WERI-Rb-1 (cell line): Measurements from ENCODE around the gene NHSL1.

ENCODE experiments used
- DNase-seq: peaks from one replicate; pipeline ENCODE4 v3.0.0-alpha.2; 2020
- H3K27ac ChIP-seq: fragments of 250-450 bp; sonication (Bioruptor Pico); 2 replicates; pipeline ENCODE4 v1.5.1; 2020; ENCODE audit warnings: mild to moderate bottlenecking, moderate library complexity
- H3K27me3 ChIP-seq: fragments of 250-450 bp; sonication (Bioruptor Pico); 2 replicates; pipeline ENCODE4 v1.5.1; 2021; ENCODE audit warnings: mild to moderate bottlenecking, low read depth, moderate library complexity; ENCODE audit not compliant: insufficient read depth, severe bottlenecking
- H3K36me3 ChIP-seq: fragments of 250-450 bp; sonication (Bioruptor Pico); 2 replicates; pipeline ENCODE4 v1.5.1; 2020; ENCODE audit warnings: mild to moderate bottlenecking, moderate library complexity
- H3K4me3 ChIP-seq: 2 replicates; pipeline ENCODE4 v1.5.1; 2011; ENCODE audit warnings: low read depth, mild to moderate bottlenecking, control low read depth, low read length
- H3K9me3 ChIP-seq: fragments of 250-450 bp; sonication (Bioruptor Pico); 2 replicates; pipeline ENCODE4 v1.5.1; 2021; ENCODE audit warnings: mild to moderate bottlenecking, moderate library complexity; ENCODE audit not compliant: severe bottlenecking
- CTCF ChIP-seq: IDR thresholded peaks from 2 replicates; pipeline ENCODE4 v1.5.1; 2011; ENCODE audit warnings: low read depth, mild to moderate bottlenecking, control low read depth, inconsistent platforms, low read length

Gene NHSL1

GRCh38 chr6:138377844-138378243 lies 121.5 kb downstream of the NHSL1 start, which contains the start of gene SMIM28:
Gene SMIM28, plus strand, starts transcription at chr6:138377905. Its CDS starts 168 bp downstream, at chr6:138378073.
- H3K27ac ChIP-seq = no peak within 1 kb of the TSS
- no peaks in the 10 kb centered on the region for H3K27me3 ChIP-seq
- H3K36me3 ChIP-seq = no peaks in the 10 kb centered on the region
- H3K9me3 ChIP-seq = no peaks in the 10 kb centered on the region
- no peak for TF ChIP-seq CTCF
- DNase-seq = no peak
- no peak within 1 kb of the TSS for H3K4me3 ChIP-seq

- no peaks in the 10 kb centered on the region for H3K27me3 ChIP-seq
- no peaks in the 10 kb centered on the region for H3K9me3 ChIP-seq
- DNase-seq = no peak
- no peaks in the 10 kb centered on the region for H3K36me3 ChIP-seq
- no peak overlapping the region for H3K4me3 ChIP-seq
- H3K27ac ChIP-seq = no peak overlapping the region
- no peak for TF ChIP-seq CTCF
Measured at GRCh38 chr6:138377042-138377441, 122.3 kb downstream of the NHSL1 start.

GRCh38 chr6:138374815-138375214 lies 124.5 kb downstream of the NHSL1 start:
- Histone ChIP-seq H3K27ac (no peak overlapping the region), H3K4me3 (no peak overlapping the region), H3K9me3 (no peaks in the 10 kb centered on the region), H3K27me3 (no peaks in the 10 kb centered on the region), H3K36me3 (no peaks in the 10 kb centered on the region)
- no peak for DNase-seq
- no peak for TF ChIP-seq CTCF

GRCh38 chr6:138374230-138374629 lies 125.1 kb downstream of the NHSL1 start:
- no peak overlapping the region for H3K27ac ChIP-seq
- H3K9me3 ChIP-seq = no peaks in the 10 kb centered on the region
- DNase-seq = no peak
- H3K4me3 ChIP-seq = no peak overlapping the region
- no peaks in the 10 kb centered on the region for H3K36me3 ChIP-seq
- no peak for TF ChIP-seq CTCF
- no peaks in the 10 kb centered on the region for H3K27me3 ChIP-seq

GRCh38 chr6:138372711-138373463 lies 126.4 kb downstream of the NHSL1 start:
- Histone ChIP-seq H3K4me3 (no peak overlapping the region), H3K36me3 (no peaks in the 10 kb centered on the region), H3K9me3 (no peaks in the 10 kb centered on the region), H3K27ac (no peak overlapping the region), H3K27me3 (no peaks in the 10 kb centered on the region)
- no peak for TF ChIP-seq CTCF
- no peak for DNase-seq
